B cell (primary cell): ENCODE data around the gene USH2A. TPM values are rescaled to one million over a fixed set of nuclear protein-coding genes. Genes with fewer than 3 reads are reported as not detected.

Source experiments
- ATAC-seq: fragments of 200-7000 bp; cut with Tn5 transposase; one replicate; pipeline ENCODE4 v1.10.0; 2021; ENCODE audit warnings: low read depth, mild to moderate bottlenecking, moderate number of reproducible peaks, moderate library complexity
- CTCF ChIA-PET: fragments of 350-600 bp; sonication (Branson Sonifier 250); formaldehyde crosslinking; loops from one replicate; lab custom pipeline; 2021; ENCODE audit warnings: antibody characterized with exemption, inconsistent platforms; lab: Charles Lee
- POLR2A ChIA-PET: fragments of 350-600 bp; sonication (Branson Sonifier 250); formaldehyde crosslinking; loops from one replicate; lab custom pipeline; 2021; ENCODE audit warnings: antibody characterized with exemption; lab: Charles Lee
- DNase-seq: peaks from one replicate; pipeline ENCODE4 v3.0.0; 2013
- H2AFZ ChIP-seq: 2 replicates; pipeline ENCODE4 v1.6.1; 2012; ENCODE audit warnings: mild to moderate bottlenecking, low read depth, low read length; ENCODE audit not compliant: insufficient read depth, poor library complexity, severe bottlenecking
- H3K27ac ChIP-seq, 2 donors: 1 replicate in 1 of 2; 2 replicates in 1 of 2; pipeline ENCODE4 v1.5.1; 2012 to 2013; ENCODE audit warnings: low read length in 2 of 2, mild to moderate bottlenecking in 2 of 2, moderate library complexity in 1 of 2
- H3K27me3 ChIP-seq, 4 experiments: fragments of 200-600 bp in 1 of 4; sonication (generic) in 1 of 4; replicated peaks in 1 of 4; 1 replicate in 2 of 4; 2 replicates in 2 of 4; pipeline versions ENCODE4 v1.6.1 to v1.7.0; 2013 to 2016; ENCODE audit warnings: low read length in 3 of 4, mild to moderate bottlenecking in 2 of 4, mixed read lengths in 1 of 4, moderate library complexity in 1 of 4; ENCODE audit not compliant: insufficient read depth in 4 of 4, control insufficient read depth in 3 of 4; ENCODE audit errors: control extremely low read depth in 1 of 4
- H3K36me3 ChIP-seq, 2 experiments: replicated peaks in 1 of 2; 1 replicate in 1 of 2; 2 replicates in 1 of 2; pipeline versions ENCODE4 v1.6.1 to v1.7.1; 2013; ENCODE audit warnings: low read length in 1 of 2; ENCODE audit not compliant: insufficient read depth in 2 of 2, control insufficient read depth in 1 of 2; ENCODE audit errors: control extremely low read depth in 1 of 2, extremely low read depth in 1 of 2
- H3K4me1 ChIP-seq, 2 donors: fragments of 200-600 bp in 1 of 2; sonication (generic) in 1 of 2; 1 replicate in 1 of 2; 2 replicates in 1 of 2; pipeline versions ENCODE4 v1.5.1 to v1.6.1; 2013 to 2017; ENCODE audit warnings: low read length in 2 of 2; ENCODE audit not compliant: control insufficient read depth in 2 of 2, insufficient read depth in 2 of 2
- H3K4me2 ChIP-seq: replicated peaks from 2 replicates; pipeline ENCODE3; 2012; ENCODE audit warnings: mild to moderate bottlenecking, low read depth, low read length; ENCODE audit not compliant: poor library complexity, severe bottlenecking
- H3K4me3 ChIP-seq, 5 experiments: fragments of 200-600 bp in 1 of 5; sonication (generic) in 1 of 5; 1 replicate in 3 of 5; 2 replicates in 2 of 5; pipeline versions ENCODE4 v1.5.1 to v1.7.0; 2011 to 2016; ENCODE audit warnings: low read length in 4 of 5, mild to moderate bottlenecking in 4 of 5, low read depth in 2 of 5, control low read depth in 1 of 5, moderate library complexity in 1 of 5; ENCODE audit not compliant: insufficient read depth in 1 of 5; ENCODE audit errors: control extremely low read depth in 1 of 5, extremely low read depth in 1 of 5
- H3K79me2 ChIP-seq: fragments of 200-600 bp; sonication (generic); one replicate; pipeline ENCODE4 v1.6.0; 2016; ENCODE audit warnings: low read length; ENCODE audit not compliant: control insufficient read depth, insufficient read depth
- H3K9ac ChIP-seq: fragments of 200-600 bp; sonication (generic); 2 replicates; pipeline ENCODE4 v1.6.1; 2017; ENCODE audit warnings: mild to moderate bottlenecking, low read length, moderate library complexity
- H3K9me3 ChIP-seq, 3 donors: one replicate each; pipeline versions ENCODE4 v1.6.1 to v1.7.1; 2013; ENCODE audit warnings: low read length in 2 of 3; ENCODE audit not compliant: control insufficient read depth in 2 of 3, insufficient read depth in 1 of 3; ENCODE audit errors: control extremely low read depth in 1 of 3
- H4K20me1 ChIP-seq: 2 replicates; pipeline ENCODE4 v1.6.0; 2012; ENCODE audit warnings: mild to moderate bottlenecking, low read length; ENCODE audit not compliant: insufficient read depth, control insufficient read depth, poor library complexity, severe bottlenecking
- H3K27ac Mint-ChIP-seq: one replicate; pipeline ENCODE4 v1.8.0; 2021; ENCODE audit warnings: mixed read lengths
- H3K27me3 Mint-ChIP-seq: one replicate; pipeline ENCODE4 v1.8.0; 2021; ENCODE audit warnings: mixed read lengths
- H3K4me1 Mint-ChIP-seq: one replicate; pipeline ENCODE4 v1.8.0; 2021; ENCODE audit warnings: mixed read lengths
- H3K4me3 Mint-ChIP-seq: one replicate; pipeline ENCODE4 v1.8.0; 2021; ENCODE audit warnings: mixed read lengths
- H3K9me3 Mint-ChIP-seq: one replicate; pipeline ENCODE4 v1.8.0; 2022; ENCODE audit warnings: mixed read lengths; ENCODE audit not compliant: insufficient read depth
- EZH2 ChIP-seq: IDR thresholded peaks from 2 replicates; pipeline ENCODE4 v1.6.1; 2012; ENCODE audit warnings: borderline replicate concordance, low read depth, mild to moderate bottlenecking, moderate library complexity, low read length; ENCODE audit not compliant: insufficient read depth, poor library complexity, severe bottlenecking
- WGBS: methylation state at CpG from one replicate; pipeline ENCODE4 v1.1.5; 2013; ENCODE audit warnings: missing lambda C conversion rate; ENCODE audit not compliant: insufficient coverage; 5-methylcytosine and 5-hydroxymethylcytosine counted together
- intact Hi-C: fragments of 100-400 bp; cut with micrococcal nuclease; formaldehyde crosslinking; loops from one replicate; pipeline ENCODE4 v1.10.0; 2022
- polyA plus RNA-seq: library from polyadenylated mRNA; depleted of rRNA; stranded (reverse); fragments of >200 nt; gene quantifications from 2 replicates; pipeline ENCODE4 v1.2.3, GENCODE V29; 2012
- total RNA-seq, 2 donors: library from RNA; stranded (reverse); fragments of 120-200 nt in 1 of 2; gene quantifications; 1 replicate in 1 of 2; 2 replicates in 1 of 2; pipeline versions ENCODE4 v1.2.3 to v1.2.4, GENCODE V29; 2013 to 2022
- TF ChIP-seq, protein P1 (sequence below): fragments of 200-600 bp; IDR thresholded peaks from one replicate; pipeline ENCODE4 v1.8.0; 2022; ENCODE audit warnings: antibody characterized with exemption, mild to moderate bottlenecking

Gene USH2A
- total and polyA plus RNA-seq, 2 donors (not counting 1 experiment from before 2014, with no cell fraction given) = 0.01 TPM; not detected in 1

DNA sequence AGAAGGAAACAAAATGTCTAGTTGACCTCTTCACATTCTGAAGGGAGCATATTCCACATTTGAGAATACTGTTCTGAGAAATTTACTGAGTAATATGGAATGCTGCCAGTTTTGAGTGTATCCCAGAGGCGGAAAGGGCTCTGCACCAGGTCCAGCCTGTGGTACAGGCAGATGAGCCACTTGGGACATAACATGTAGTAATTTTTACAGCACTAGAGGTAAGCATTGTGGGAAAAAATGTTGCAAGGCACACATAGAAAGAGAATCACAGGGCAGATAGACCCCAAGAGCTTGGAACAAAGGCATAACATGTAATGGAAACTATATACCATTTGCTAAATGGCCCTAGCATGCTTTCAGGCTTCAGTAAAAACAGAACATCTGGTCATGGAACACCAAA lies 228.5 kb downstream of the USH2A start:
- TF ChIP-seq EZH2 = no peak

DNA sequence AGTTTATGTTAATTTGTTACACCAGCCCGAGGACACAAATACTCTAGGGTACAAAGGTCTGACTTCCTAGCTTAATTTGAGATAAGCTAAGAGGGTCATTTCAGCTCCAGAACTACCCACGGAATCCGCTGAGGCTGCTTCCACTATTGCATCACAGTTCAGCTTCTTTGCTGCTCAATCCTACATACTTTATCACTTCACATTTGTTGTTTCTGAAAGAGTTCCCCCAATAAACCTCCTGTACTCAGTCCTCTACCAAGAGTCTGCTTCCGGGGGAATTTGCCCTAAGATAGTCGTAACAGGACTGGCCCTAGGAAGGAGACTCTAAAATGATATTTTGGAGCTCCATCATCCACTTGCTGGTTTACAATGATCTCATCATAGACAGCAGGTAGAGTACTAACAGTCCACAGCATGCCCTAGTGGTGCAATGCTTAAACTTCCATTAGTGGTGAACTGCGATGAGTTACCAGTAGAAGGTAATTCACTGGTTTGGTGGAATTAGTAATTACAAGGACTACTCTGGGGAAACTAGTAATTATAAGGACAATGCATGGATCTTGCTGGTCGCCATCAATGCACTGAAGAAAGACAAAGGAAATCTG lies 229.3 kb downstream of the USH2A start:
- CTCF ChIA-PET = no interaction called here
- Mint-ChIP-seq H3K4me1 (no peaks in the 10 kb centered on the region), H3K4me3 (no peak overlapping the region), H3K9me3 (no peaks in the 10 kb centered on the region), H3K27me3 (no peaks in the 10 kb centered on the region), H3K27ac (no peak overlapping the region)
- Histone ChIP-seq H3K36me3 (no peaks in the 10 kb centered on the region), H4K20me1 (no peaks in the 10 kb centered on the region), H3K79me2 (no peaks in the 10 kb centered on the region), H3K27ac (no peak overlapping the region), H3K4me3 (no peak overlapping the region), H3K9ac (no peak overlapping the region), H2AFZ (no peak overlapping the region), H3K9me3 (no peaks in the 10 kb centered on the region), H3K4me2 (no peak overlapping the region), H3K4me1 (no peaks in the 10 kb centered on the region), H3K27me3 (no peaks in the 10 kb centered on the region)
- intact Hi-C loops = no loop called here
- ATAC-seq (no peak), DNase-seq (no peak)
- POLR2A ChIA-PET = no interaction called here
- TF ChIP-seq, protein P1, sequence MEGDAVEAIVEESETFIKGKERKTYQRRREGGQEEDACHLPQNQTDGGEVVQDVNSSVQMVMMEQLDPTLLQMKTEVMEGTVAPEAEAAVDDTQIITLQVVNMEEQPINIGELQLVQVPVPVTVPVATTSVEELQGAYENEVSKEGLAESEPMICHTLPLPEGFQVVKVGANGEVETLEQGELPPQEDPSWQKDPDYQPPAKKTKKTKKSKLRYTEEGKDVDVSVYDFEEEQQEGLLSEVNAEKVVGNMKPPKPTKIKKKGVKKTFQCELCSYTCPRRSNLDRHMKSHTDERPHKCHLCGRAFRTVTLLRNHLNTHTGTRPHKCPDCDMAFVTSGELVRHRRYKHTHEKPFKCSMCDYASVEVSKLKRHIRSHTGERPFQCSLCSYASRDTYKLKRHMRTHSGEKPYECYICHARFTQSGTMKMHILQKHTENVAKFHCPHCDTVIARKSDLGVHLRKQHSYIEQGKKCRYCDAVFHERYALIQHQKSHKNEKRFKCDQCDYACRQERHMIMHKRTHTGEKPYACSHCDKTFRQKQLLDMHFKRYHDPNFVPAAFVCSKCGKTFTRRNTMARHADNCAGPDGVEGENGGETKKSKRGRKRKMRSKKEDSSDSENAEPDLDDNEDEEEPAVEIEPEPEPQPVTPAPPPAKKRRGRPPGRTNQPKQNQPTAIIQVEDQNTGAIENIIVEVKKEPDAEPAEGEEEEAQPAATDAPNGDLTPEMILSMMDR = no peak
- TF ChIP-seq EZH2 = no peak
- WGBS = 96% methylated on average over 3 of the region's 7 CpGs

More for the DNA sequence above, 228.5 kb downstream of the USH2A start:
- Histone ChIP-seq H3K4me2 (no peak overlapping the region), H2AFZ (no peak overlapping the region), H4K20me1 (no peaks in the 10 kb centered on the region), H3K4me1 (no peaks in the 10 kb centered on the region), H3K4me3 (no peak overlapping the region), H3K9me3 (no peaks in the 10 kb centered on the region), H3K9ac (no peak overlapping the region), H3K79me2 (no peaks in the 10 kb centered on the region), H3K27me3 (no peaks in the 10 kb centered on the region), H3K27ac (no peak overlapping the region), H3K36me3 (no peaks in the 10 kb centered on the region)
- no peak overlapping the region for H3K27ac Mint-ChIP-seq
- ATAC-seq = no peak
- intact Hi-C loops = no loop called here
- no peaks in the 10 kb centered on the region for H3K4me1 Mint-ChIP-seq
- WGBS = 78% methylated on average over 1 of the region's 1 CpG
- POLR2A ChIA-PET = no interaction called here
- CTCF ChIA-PET = no interaction called here
- no peak overlapping the region for H3K4me3 Mint-ChIP-seq
- DNase-seq = no peak
- no peaks in the 10 kb centered on the region for H3K27me3 Mint-ChIP-seq
- H3K9me3 Mint-ChIP-seq = no peaks in the 10 kb centered on the region
